H9 (cell line): ENCODE results near the gene MINDY4. TPM values are rescaled to one million over a fixed set of nuclear protein-coding genes. Genes with fewer than 3 reads are reported as not detected.

Source experiments
- DNase-seq: peaks from one replicate; pipeline ENCODE4 v3.0.0-alpha.2; 2017
- H2AFZ ChIP-seq: one replicate; pipeline ENCODE4 v1.6.1; 2013; ENCODE audit warnings: mild to moderate bottlenecking, low read length, control low read depth, moderate library complexity
- H2AK5ac ChIP-seq: 2 replicates; pipeline ENCODE4 v1.6.1; 2013; ENCODE audit warnings: low read length, control low read depth, mixed read lengths; ENCODE audit not compliant: insufficient read length
- H2BK120ac ChIP-seq: one replicate; pipeline ENCODE4 v1.6.1; 2013; ENCODE audit warnings: low read depth, mild to moderate bottlenecking, low read length, control low read depth, inconsistent platforms; ENCODE audit not compliant: poor library complexity, severe bottlenecking
- H2BK12ac ChIP-seq: 2 replicates; pipeline ENCODE4 v1.6.1; 2013; ENCODE audit warnings: low read length, control low read depth, mixed read lengths, low read depth; ENCODE audit not compliant: insufficient read length
- H2BK15ac ChIP-seq: 2 replicates; pipeline ENCODE4 v1.6.1; 2013; ENCODE audit warnings: low read depth, low read length, control low read depth
- H2BK20ac ChIP-seq: one replicate; pipeline ENCODE4 v1.6.1; 2013; ENCODE audit warnings: low read depth, mild to moderate bottlenecking, low read length, control low read depth, inconsistent platforms; ENCODE audit not compliant: poor library complexity, severe bottlenecking
- H2BK5ac ChIP-seq: 2 replicates; pipeline ENCODE4 v1.6.1; 2013; ENCODE audit warnings: low read length, control low read depth, mixed read lengths; ENCODE audit not compliant: insufficient read length
- H3K14ac ChIP-seq: 2 replicates; pipeline ENCODE4 v1.6.1; 2013; ENCODE audit warnings: low read length, control low read depth; ENCODE audit not compliant: insufficient read depth
- H3K18ac ChIP-seq: 2 replicates; pipeline ENCODE4 v1.6.1; 2013; ENCODE audit warnings: low read depth, mild to moderate bottlenecking, mixed read lengths, low read length, control low read depth; ENCODE audit not compliant: insufficient read length
- H3K23ac ChIP-seq: 2 replicates; pipeline ENCODE4 v1.6.1; 2013; ENCODE audit warnings: low read length, control low read depth, mixed read lengths, low read depth; ENCODE audit not compliant: insufficient read length
- H3K23me2 ChIP-seq: 2 replicates; pipeline ENCODE4 v1.6.1; 2013; ENCODE audit warnings: low read depth, mild to moderate bottlenecking, mixed read lengths, low read length, control low read depth; ENCODE audit not compliant: insufficient read length, poor library complexity, severe bottlenecking
- H3K27ac ChIP-seq: 2 replicates; pipeline ENCODE4 v1.5.1; 2013; ENCODE audit warnings: low read length, control low read depth, mixed read lengths, low read depth; ENCODE audit not compliant: insufficient read length
- H3K27me3 ChIP-seq: 2 replicates; pipeline ENCODE4 v1.6.1; 2013; ENCODE audit warnings: low read length, control low read depth, inconsistent platforms; ENCODE audit not compliant: insufficient read depth
- H3K4ac ChIP-seq: 2 replicates; pipeline ENCODE4 v1.6.1; 2013; ENCODE audit warnings: low read depth, mild to moderate bottlenecking, control low read depth, inconsistent platforms, low read length, moderate library complexity
- H3K4me1 ChIP-seq: 2 replicates; pipeline ENCODE4 v1.6.1; 2013; ENCODE audit warnings: low read length, control low read depth, inconsistent platforms; ENCODE audit not compliant: insufficient read depth
- H3K4me2 ChIP-seq: 2 replicates; pipeline ENCODE4 v1.6.1; 2013; ENCODE audit warnings: low read length, control low read depth, mixed read lengths; ENCODE audit not compliant: insufficient read length, insufficient read depth
- H3K56ac ChIP-seq: 2 replicates; pipeline ENCODE4 v1.6.1; 2013; ENCODE audit warnings: low read depth, mild to moderate bottlenecking, mixed read lengths, low read length, control low read depth; ENCODE audit not compliant: insufficient read length
- H3K79me1 ChIP-seq: 2 replicates; pipeline ENCODE4 v1.6.1; 2013; ENCODE audit warnings: low read depth, mild to moderate bottlenecking, moderate library complexity, low read length, control low read depth, inconsistent platforms; ENCODE audit not compliant: insufficient read depth, poor library complexity, severe bottlenecking
- H3K79me2 ChIP-seq: 2 replicates; pipeline ENCODE4 v1.6.1; 2013; ENCODE audit warnings: low read length, control low read depth, inconsistent platforms; ENCODE audit not compliant: insufficient read depth
- H3K9ac ChIP-seq: 2 replicates; pipeline ENCODE4 v1.6.1; 2013; ENCODE audit warnings: low read length, control low read depth, mixed read lengths; ENCODE audit not compliant: insufficient read length; ENCODE audit errors: extremely low read depth
- H3K9me3 ChIP-seq: one replicate; pipeline ENCODE4 v1.6.1; 2013; ENCODE audit warnings: low read depth, low read length, inconsistent platforms; ENCODE audit not compliant: control insufficient read depth
- H3T11ph ChIP-seq: one replicate; pipeline ENCODE4 v1.6.1; 2013; ENCODE audit warnings: mild to moderate bottlenecking, low read length, control low read depth, inconsistent platforms
- H4K20me1 ChIP-seq: one replicate; pipeline ENCODE4 v1.6.1; 2013; ENCODE audit not compliant: control insufficient read depth, insufficient read length, insufficient read depth
- H4K5ac ChIP-seq: 2 replicates; pipeline ENCODE4 v1.6.1; 2013; ENCODE audit warnings: low read depth, mild to moderate bottlenecking, mixed read lengths, low read length, control low read depth; ENCODE audit not compliant: insufficient read length
- H4K8ac ChIP-seq: replicated peaks from 2 replicates; pipeline ENCODE4 v1.6.1; 2013; ENCODE audit warnings: low read length, control low read depth, mixed read lengths, low read depth; ENCODE audit not compliant: insufficient read length
- H4K91ac ChIP-seq: 2 replicates; pipeline ENCODE4 v1.6.1; 2013; ENCODE audit warnings: low read depth, mild to moderate bottlenecking, moderate library complexity, mixed read lengths, low read length, control low read depth; ENCODE audit not compliant: insufficient read length
- H3K27ac Mint-ChIP-seq, 3 experiments: 2 replicates in 2 of 3; 3 replicates in 1 of 3; pipeline ENCODE4 v1.8.0; 2020 to 2021; ENCODE audit warnings: mixed read lengths in 3 of 3, mild to moderate bottlenecking in 1 of 3, moderate library complexity in 1 of 3
- H3K27me3 Mint-ChIP-seq: 2 replicates; pipeline ENCODE4 v1.8.0; 2021; ENCODE audit warnings: low read depth, mild to moderate bottlenecking, moderate library complexity, mixed read lengths
- H3K36me3 Mint-ChIP-seq, 3 experiments: 2 replicates in 2 of 3; 3 replicates in 1 of 3; pipeline ENCODE4 v1.8.0; 2020 to 2021; ENCODE audit warnings: low read depth in 3 of 3, mixed read lengths in 3 of 3; ENCODE audit not compliant: insufficient read depth in 1 of 3
- H3K4me1 Mint-ChIP-seq, 2 experiments: 2 replicates each; pipeline ENCODE4 v1.8.0; 2020; ENCODE audit warnings: mixed read lengths in 2 of 2
- H3K4me3 Mint-ChIP-seq, 2 experiments: 2 replicates in 1 of 2; 3 replicates in 1 of 2; pipeline ENCODE4 v1.8.0; 2020 to 2021; ENCODE audit warnings: mild to moderate bottlenecking in 2 of 2, mixed read lengths in 2 of 2, moderate library complexity in 1 of 2
- H3K9me3 Mint-ChIP-seq, 2 experiments: 2 replicates in 1 of 2; 3 replicates in 1 of 2; pipeline ENCODE4 v1.8.0; 2020; ENCODE audit warnings: mild to moderate bottlenecking in 2 of 2, mixed read lengths in 2 of 2, moderate library complexity in 1 of 2
- WGBS: extraction: QIAGEN DNeasy Blood & Tissue Kit; methylation state at CpG from one replicate; pipeline ENCODE4 v1.1.7; 2013; ENCODE audit warnings: missing lambda C conversion rate, low lambda C conversion rate, mixed read lengths; ENCODE audit not compliant: insufficient read length; ENCODE audit errors: extremely low coverage; 5-methylcytosine and 5-hydroxymethylcytosine counted together
- total RNA-seq: library from RNA; stranded (reverse); gene quantifications from 2 replicates; pipeline ENCODE4 v1.2.1, GENCODE V29; 2021
- TF ChIP-seq, protein P1 (sequence below): fragments of 200-600 bp; sonication (generic); conservative IDR thresholded peaks from 3 replicates; pipeline ENCODE4 v1.8.0; 2021; ENCODE audit warnings: antibody characterized with exemption, mild to moderate bottlenecking

MINDY4 gene
- total RNA-seq, 1 experiment from 2014 or later: 3.1 TPM

DNA sequence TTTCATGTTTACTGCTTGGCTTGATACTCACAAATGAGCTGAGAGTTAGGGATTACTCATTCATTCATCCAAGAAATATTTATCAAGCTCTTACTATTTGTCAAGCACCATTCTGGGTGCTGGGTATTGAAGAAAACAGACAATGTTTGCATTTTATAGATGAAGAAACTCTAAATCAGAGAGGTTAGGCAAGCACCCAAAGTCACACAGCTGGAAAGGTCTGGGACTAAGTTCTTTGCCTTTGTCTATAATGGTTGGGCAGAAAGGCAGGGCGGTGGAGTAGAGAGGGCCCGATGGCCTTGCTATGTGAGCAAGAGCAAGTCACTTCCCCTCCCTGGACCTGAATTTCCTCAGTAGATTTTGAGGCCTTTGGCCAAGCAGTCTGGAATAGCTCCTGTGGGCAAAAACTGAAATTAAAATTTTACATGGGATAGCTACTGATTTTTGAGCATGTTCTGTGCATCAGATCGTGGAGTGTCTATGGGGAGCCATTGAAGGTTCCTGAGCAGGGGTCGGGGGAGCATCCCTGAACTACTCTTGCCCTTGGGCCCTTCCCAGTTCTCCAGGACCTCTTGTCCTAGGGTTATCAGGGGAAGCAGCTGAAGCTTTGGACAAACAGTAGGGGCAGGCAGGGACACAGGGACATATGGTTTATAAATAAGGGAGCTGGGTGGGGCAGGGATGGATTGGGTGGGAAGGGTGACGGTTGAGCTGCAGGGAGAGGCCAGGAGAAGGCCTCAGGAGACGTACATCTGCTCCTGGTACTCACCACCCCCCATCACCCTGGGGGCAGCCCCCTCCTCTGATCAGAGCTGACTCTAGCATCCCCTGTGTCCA is 163.7 kb downstream of the MINDY4 start:
- H3K4me3 Mint-ChIP-seq: no peak overlapping the region

More for the DNA sequence above, 163.7 kb downstream of the MINDY4 start:
- Histone ChIP-seq H2BK15ac (no peak overlapping the region), H3K18ac (no peak overlapping the region), H4K20me1 (no peaks in the 10 kb centered on the region), H3K27ac (no peak overlapping the region), H3K27me3 (no peaks in the 10 kb centered on the region; the same call in 1 of the 2 replicates), H3K23ac (no peak overlapping the region), H3K4ac (no peak overlapping the region), H2BK12ac (no peak overlapping the region), H2AK5ac (no peak overlapping the region), H3K79me1 (no peaks in the 10 kb centered on the region), H3K23me2 (peaks cover 3% of the 10 kb centered on the region), H4K91ac (no peak overlapping the region), H2BK20ac (no peak overlapping the region), H2BK5ac (no peak overlapping the region), H3K4me2 (no peak overlapping the region), H4K8ac (no peak overlapping the region), H3K9ac (no peak overlapping the region), H3T11ph (no peak overlapping the region), H3K79me2 (no peaks in the 10 kb centered on the region), H4K5ac (no peak overlapping the region), H3K14ac (no peak overlapping the region), H3K4me1 (no peaks in the 10 kb centered on the region), H3K9me3 (no peaks in the 10 kb centered on the region), H2AFZ (no peak overlapping the region), H3K56ac (no peak overlapping the region), H2BK120ac (no peak overlapping the region)
- Mint-ChIP-seq H3K36me3 (no peaks in the 10 kb centered on the region), H3K27ac (no peak overlapping the region), H3K9me3 (no peaks in the 10 kb centered on the region; a peak in 1 of 5 replicates), H3K4me1 (peaks cover 6 to 19% of the 10 kb centered on the region in 2 experiments), H3K27me3 (peaks cover 73% of the 10 kb centered on the region)
- WGBS: no CpG with 5 or more reads among the region's 6 CpGs
- DNase-seq: no peak
- TF ChIP-seq, protein P1, sequence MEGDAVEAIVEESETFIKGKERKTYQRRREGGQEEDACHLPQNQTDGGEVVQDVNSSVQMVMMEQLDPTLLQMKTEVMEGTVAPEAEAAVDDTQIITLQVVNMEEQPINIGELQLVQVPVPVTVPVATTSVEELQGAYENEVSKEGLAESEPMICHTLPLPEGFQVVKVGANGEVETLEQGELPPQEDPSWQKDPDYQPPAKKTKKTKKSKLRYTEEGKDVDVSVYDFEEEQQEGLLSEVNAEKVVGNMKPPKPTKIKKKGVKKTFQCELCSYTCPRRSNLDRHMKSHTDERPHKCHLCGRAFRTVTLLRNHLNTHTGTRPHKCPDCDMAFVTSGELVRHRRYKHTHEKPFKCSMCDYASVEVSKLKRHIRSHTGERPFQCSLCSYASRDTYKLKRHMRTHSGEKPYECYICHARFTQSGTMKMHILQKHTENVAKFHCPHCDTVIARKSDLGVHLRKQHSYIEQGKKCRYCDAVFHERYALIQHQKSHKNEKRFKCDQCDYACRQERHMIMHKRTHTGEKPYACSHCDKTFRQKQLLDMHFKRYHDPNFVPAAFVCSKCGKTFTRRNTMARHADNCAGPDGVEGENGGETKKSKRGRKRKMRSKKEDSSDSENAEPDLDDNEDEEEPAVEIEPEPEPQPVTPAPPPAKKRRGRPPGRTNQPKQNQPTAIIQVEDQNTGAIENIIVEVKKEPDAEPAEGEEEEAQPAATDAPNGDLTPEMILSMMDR: no peak
